Liver (tissue), 9 donors: Measurements from ENCODE around the gene SLC2A4RG. TPM values are rescaled to one million over a fixed set of nuclear protein-coding genes. Genes with fewer than 3 reads are reported as not detected.

Experiments used
- DNase-seq: peaks from one replicate; pipeline ENCODE4 v3.0.0-alpha.2; 2017; ENCODE audit warnings: low spot score
- H3K27ac ChIP-seq, 2 donors: one replicate each; pipeline ENCODE4 v1.7.0; 2013; ENCODE audit warnings: inconsistent platforms in 2 of 2, low read length in 2 of 2, control low read depth in 1 of 2, low read depth in 1 of 2, mild to moderate bottlenecking in 1 of 2
- H3K27me3 ChIP-seq, 4 donors: one replicate each; pipeline versions ENCODE4 v1.6.1 to v1.7.0; 2013; ENCODE audit warnings: low read length in 3 of 4, inconsistent platforms in 1 of 4, mild to moderate bottlenecking in 1 of 4, moderate library complexity in 1 of 4; ENCODE audit not compliant: control insufficient read depth in 4 of 4, insufficient read depth in 4 of 4
- H3K36me3 ChIP-seq, 4 donors: one replicate each; pipeline versions ENCODE4 v1.6.1 to v1.7.0; 2013; ENCODE audit warnings: low read length in 3 of 4, mild to moderate bottlenecking in 3 of 4, low read depth in 1 of 4, moderate library complexity in 1 of 4; ENCODE audit not compliant: control insufficient read depth in 4 of 4, insufficient read depth in 3 of 4
- H3K4me1 ChIP-seq, 4 donors: one replicate each; pipeline versions ENCODE4 v1.6.1 to v1.7.0; 2013; ENCODE audit warnings: low read length in 3 of 4, mild to moderate bottlenecking in 3 of 4, moderate library complexity in 1 of 4; ENCODE audit not compliant: control insufficient read depth in 4 of 4, insufficient read depth in 4 of 4
- H3K4me3 ChIP-seq, 3 donors: one replicate each; pipeline versions ENCODE4 v1.6.1 to v1.7.0; 2013; ENCODE audit warnings: low read length in 3 of 3, control low read depth in 1 of 3, low read depth in 1 of 3, mild to moderate bottlenecking in 1 of 3
- H3K9ac ChIP-seq, 2 donors: one replicate each; pipeline ENCODE4 v1.7.0; 2013; ENCODE audit warnings: low read length in 2 of 2, mild to moderate bottlenecking in 2 of 2, moderate library complexity in 2 of 2, control low read depth in 1 of 2, low read depth in 1 of 2
- H3K9me3 ChIP-seq, 4 donors: one replicate each; pipeline versions ENCODE4 v1.6.1 to v1.7.0; 2013; ENCODE audit warnings: low read length in 3 of 4; ENCODE audit not compliant: control insufficient read depth in 4 of 4
- EGR1 ChIP-seq, 2 donors: IDR thresholded peaks; 2 replicates each; pipeline ENCODE4 v1.6.1; 2016 to 2018; ENCODE audit warnings: antibody characterized with exemption in 2 of 2, low read depth in 2 of 2
- FOXA1 ChIP-seq: IDR thresholded peaks from 2 replicates; pipeline ENCODE4 v1.6.1; 2016; ENCODE audit warnings: antibody characterized with exemption
- FOXA2 ChIP-seq: IDR thresholded peaks from 2 replicates; pipeline ENCODE4 v1.6.1; 2016; ENCODE audit warnings: antibody characterized with exemption
- HNF4A ChIP-seq, 2 donors: conservative IDR thresholded peaks; 2 replicates each; pipeline ENCODE4 v1.6.1; 2016; ENCODE audit warnings: antibody characterized with exemption in 2 of 2, mild to moderate bottlenecking in 2 of 2
- HNF4G ChIP-seq: IDR thresholded peaks from 2 replicates; pipeline ENCODE4 v1.6.1; 2016; ENCODE audit warnings: antibody characterized with exemption
- JUND ChIP-seq, 2 donors: IDR thresholded peaks; 2 replicates each; pipeline ENCODE4 v1.6.1; 2016; ENCODE audit warnings: antibody characterized with exemption in 2 of 2
- NR2F2 ChIP-seq: IDR thresholded peaks from 2 replicates; pipeline ENCODE4 v1.6.1; 2016; ENCODE audit warnings: antibody characterized with exemption
- RAD21 ChIP-seq, 2 donors: IDR thresholded peaks; 2 replicates each; pipeline ENCODE4 v1.6.1; 2016; ENCODE audit warnings: antibody characterized with exemption in 2 of 2, mild to moderate bottlenecking in 2 of 2
- RXRA ChIP-seq, 2 donors: IDR thresholded peaks; 2 replicates each; pipeline ENCODE4 v1.6.1; 2017 to 2018; ENCODE audit warnings: antibody characterized with exemption in 2 of 2, mild to moderate bottlenecking in 1 of 2
- SP1 ChIP-seq: IDR thresholded peaks from 2 replicates; pipeline ENCODE4 v1.6.1; 2018; ENCODE audit warnings: antibody characterized with exemption, mild to moderate bottlenecking
- TAF1 ChIP-seq: conservative IDR thresholded peaks from 2 replicates; pipeline ENCODE4 v1.6.1; 2016; ENCODE audit warnings: antibody characterized with exemption, mild to moderate bottlenecking
- YY1 ChIP-seq: IDR thresholded peaks from 2 replicates; pipeline ENCODE4 v1.6.1; 2016; ENCODE audit warnings: antibody characterized with exemption, mild to moderate bottlenecking
- WGBS: extraction: QIAGEN DNeasy Blood & Tissue Kit; methylation state at CpG from one replicate; pipeline ENCODE4 v1.1.7; 2013; 5-methylcytosine and 5-hydroxymethylcytosine counted together
- polyA plus RNA-seq, 2 donors: library from polyadenylated mRNA; stranded (reverse) in 1 of 2; unstranded in 1 of 2; fragments of 200-250 nt in 1 of 2; fragments of >200 nt in 1 of 2; fragmentation: Nextera tagmentation in 1 of 2; extraction: Ambion mirVana in 1 of 2; gene quantifications; one replicate each; pipeline versions ENCODE4 v1.2.1 to v1.2.3, GENCODE V29; 2013 to 2015
- total RNA-seq, 2 donors: library from RNA; depleted of rRNA; stranded (reverse); fragments of >200 nt; gene quantifications; one replicate each; pipeline ENCODE4 v1.2.3, GENCODE V29; 2014
- TF ChIP-seq, protein P1 (sequence below): IDR thresholded peaks from 2 replicates; pipeline ENCODE4 v1.6.1; 2016; ENCODE audit warnings: antibody characterized with exemption
- TF ChIP-seq, protein P2 (sequence below): IDR thresholded peaks from 2 replicates; pipeline ENCODE4 v1.6.1; 2016; ENCODE audit warnings: antibody characterized with exemption
- TF ChIP-seq, protein P3 (sequence below): IDR thresholded peaks from 2 replicates; pipeline ENCODE4 v1.6.1; 2016; ENCODE audit warnings: antibody characterized with exemption, mild to moderate bottlenecking
- TF ChIP-seq, protein P4 (sequence below): IDR thresholded peaks from 2 replicates; pipeline ENCODE4 v1.6.1; 2016; ENCODE audit warnings: antibody characterized with exemption
- TF ChIP-seq, protein P5 (sequence below): fragments of 150-350 bp; IDR thresholded peaks from 2 replicates; pipeline ENCODE4 v1.5.1; 2017; ENCODE audit warnings: improper control_type of control experiment, low read depth, low read length; ENCODE audit not compliant: missing input control
- donor health status: healthy.
- donor health status: healthy.
- donor health status: healthy.
- donor health status: healthy.
- donor health status: healthy.

The SLC2A4RG gene
- total and polyA plus RNA-seq, 4 donors, result 22.2 to 39.7 (median 29.4) TPM

DNA sequence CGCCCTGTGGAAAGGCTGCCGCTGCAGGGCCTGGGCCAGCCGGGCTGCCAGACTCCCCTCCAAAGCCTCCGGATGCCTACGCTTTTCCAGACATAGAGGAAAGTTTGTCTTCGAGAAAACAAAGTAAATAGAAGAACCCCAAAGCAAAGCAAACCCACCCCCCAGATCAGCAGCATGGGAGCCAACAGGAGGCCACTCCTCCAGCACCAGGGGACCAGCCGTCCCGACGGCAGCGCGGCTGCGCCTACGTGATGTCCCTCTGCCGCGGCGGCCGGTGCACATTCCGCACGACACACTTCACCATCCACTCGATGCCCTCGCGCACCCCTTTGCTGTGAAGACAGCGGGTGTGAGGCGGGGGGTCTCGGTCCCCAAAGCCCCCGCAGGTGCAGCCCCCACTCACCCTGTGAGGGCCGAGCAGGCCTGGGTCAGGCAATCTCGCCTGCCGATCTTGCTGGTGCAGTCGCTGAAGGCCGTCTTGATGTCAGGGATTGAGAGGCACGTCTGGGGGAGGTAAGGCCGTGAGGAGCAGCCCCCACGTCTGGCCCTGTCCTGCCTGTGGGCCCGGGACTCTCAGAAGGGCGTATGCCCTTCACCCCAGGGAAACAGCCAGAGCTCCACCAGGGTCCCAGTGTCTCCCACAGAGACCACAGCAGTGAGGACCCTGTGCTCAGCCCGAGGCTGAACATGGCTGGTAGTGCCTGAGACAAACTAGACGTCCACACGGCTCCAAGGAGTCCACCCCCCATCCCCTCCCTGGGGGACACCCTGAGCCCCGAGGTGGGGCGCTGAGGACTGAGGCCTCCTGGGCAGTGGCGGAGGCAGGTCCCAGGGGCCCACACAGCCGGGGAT lies 39.2 kb upstream of the SLC2A4RG start:
- Histone ChIP-seq H3K9me3 (no peaks in the 10 kb centered on the region), H3K27me3 (no peaks in the 10 kb centered on the region), H3K27ac (no peak overlapping the region), H3K4me1 (peaks cover 7 to 20% (median 13%) of the 10 kb centered on the region in 4 donors), H3K36me3 (peaks cover 0 to 22% (median 1%) of the 10 kb centered on the region in 4 donors), H3K9ac (no peak overlapping the region), H3K4me3 (no peak overlapping the region)
- TF ChIP-seq, protein P1, sequence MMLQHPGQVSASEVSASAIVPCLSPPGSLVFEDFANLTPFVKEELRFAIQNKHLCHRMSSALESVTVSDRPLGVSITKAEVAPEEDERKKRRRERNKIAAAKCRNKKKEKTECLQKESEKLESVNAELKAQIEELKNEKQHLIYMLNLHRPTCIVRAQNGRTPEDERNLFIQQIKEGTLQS, result no peak
- TF ChIP-seq RXRA (IDR thresholded peaks at IDR 0.05), result no peak
- no peak for TF ChIP-seq HNF4A (conservative IDR thresholded peaks at IDR 0.05)
- TF ChIP-seq RAD21 (IDR thresholded peaks at IDR 0.05), result no peak
- TF ChIP-seq HNF4G, result no peak
- TF ChIP-seq YY1, result no peak
- TF ChIP-seq, protein P2, sequence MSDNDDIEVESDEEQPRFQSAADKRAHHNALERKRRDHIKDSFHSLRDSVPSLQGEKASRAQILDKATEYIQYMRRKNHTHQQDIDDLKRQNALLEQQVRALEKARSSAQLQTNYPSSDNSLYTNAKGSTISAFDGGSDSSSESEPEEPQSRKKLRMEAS, result no peak
- TF ChIP-seq, protein P3, sequence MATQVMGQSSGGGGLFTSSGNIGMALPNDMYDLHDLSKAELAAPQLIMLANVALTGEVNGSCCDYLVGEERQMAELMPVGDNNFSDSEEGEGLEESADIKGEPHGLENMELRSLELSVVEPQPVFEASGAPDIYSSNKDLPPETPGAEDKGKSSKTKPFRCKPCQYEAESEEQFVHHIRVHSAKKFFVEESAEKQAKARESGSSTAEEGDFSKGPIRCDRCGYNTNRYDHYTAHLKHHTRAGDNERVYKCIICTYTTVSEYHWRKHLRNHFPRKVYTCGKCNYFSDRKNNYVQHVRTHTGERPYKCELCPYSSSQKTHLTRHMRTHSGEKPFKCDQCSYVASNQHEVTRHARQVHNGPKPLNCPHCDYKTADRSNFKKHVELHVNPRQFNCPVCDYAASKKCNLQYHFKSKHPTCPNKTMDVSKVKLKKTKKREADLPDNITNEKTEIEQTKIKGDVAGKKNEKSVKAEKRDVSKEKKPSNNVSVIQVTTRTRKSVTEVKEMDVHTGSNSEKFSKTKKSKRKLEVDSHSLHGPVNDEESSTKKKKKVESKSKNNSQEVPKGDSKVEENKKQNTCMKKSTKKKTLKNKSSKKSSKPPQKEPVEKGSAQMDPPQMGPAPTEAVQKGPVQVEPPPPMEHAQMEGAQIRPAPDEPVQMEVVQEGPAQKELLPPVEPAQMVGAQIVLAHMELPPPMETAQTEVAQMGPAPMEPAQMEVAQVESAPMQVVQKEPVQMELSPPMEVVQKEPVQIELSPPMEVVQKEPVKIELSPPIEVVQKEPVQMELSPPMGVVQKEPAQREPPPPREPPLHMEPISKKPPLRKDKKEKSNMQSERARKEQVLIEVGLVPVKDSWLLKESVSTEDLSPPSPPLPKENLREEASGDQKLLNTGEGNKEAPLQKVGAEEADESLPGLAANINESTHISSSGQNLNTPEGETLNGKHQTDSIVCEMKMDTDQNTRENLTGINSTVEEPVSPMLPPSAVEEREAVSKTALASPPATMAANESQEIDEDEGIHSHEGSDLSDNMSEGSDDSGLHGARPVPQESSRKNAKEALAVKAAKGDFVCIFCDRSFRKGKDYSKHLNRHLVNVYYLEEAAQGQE, result no peak
- no peak for TF ChIP-seq TAF1
- no peak for TF ChIP-seq FOXA2
- DNase-seq, result no peak
- 95% methylated on average over 43 of the region's 43 CpGs for WGBS

DNA sequence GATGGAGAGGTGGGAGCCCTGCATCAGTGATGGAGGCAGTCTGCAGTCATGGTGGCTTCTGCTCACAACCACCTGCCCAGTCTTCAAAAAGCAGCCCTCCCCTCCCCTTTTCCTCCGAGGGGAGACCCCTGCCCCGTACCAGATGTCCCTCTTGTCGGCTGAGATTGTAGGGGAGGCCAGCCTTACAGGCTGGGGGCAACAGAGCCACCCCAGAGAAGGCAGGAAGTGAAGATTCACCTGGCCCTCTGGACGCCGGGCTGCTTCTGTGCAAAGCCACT lies 38.6 kb upstream of the SLC2A4RG start:
- Histone ChIP-seq H3K9me3 (no peaks in the 10 kb centered on the region), H3K9ac (no peak overlapping the region), H3K4me1 (peaks cover 7 to 18% (median 13%) of the 10 kb centered on the region in 4 donors), H3K27ac (no peak overlapping the region), H3K27me3 (no peaks in the 10 kb centered on the region), H3K4me3 (no peak overlapping the region), H3K36me3 (peaks cover 0 to 25% (median 5%) of the 10 kb centered on the region in 4 donors)
- WGBS, result 88% methylated on average over 5 of the region's 5 CpGs
- no peak for DNase-seq
- TF ChIP-seq HNF4A (conservative IDR thresholded peaks at IDR 0.05) (no peak), FOXA2 (no peak), RXRA (IDR thresholded peaks at IDR 0.05) (no peak), JUND (IDR thresholded peaks at IDR 0.05) (no peak), EGR1 (IDR thresholded peaks at IDR 0.05; ENCODE audit: low read depth in 2 of 2) (no peak), YY1 (no peak), FOXA1 (no peak), TAF1 (no peak), SP1 (no peak), HNF4G (no peak), NR2F2 (no peak)
- TF ChIP-seq, protein P4, sequence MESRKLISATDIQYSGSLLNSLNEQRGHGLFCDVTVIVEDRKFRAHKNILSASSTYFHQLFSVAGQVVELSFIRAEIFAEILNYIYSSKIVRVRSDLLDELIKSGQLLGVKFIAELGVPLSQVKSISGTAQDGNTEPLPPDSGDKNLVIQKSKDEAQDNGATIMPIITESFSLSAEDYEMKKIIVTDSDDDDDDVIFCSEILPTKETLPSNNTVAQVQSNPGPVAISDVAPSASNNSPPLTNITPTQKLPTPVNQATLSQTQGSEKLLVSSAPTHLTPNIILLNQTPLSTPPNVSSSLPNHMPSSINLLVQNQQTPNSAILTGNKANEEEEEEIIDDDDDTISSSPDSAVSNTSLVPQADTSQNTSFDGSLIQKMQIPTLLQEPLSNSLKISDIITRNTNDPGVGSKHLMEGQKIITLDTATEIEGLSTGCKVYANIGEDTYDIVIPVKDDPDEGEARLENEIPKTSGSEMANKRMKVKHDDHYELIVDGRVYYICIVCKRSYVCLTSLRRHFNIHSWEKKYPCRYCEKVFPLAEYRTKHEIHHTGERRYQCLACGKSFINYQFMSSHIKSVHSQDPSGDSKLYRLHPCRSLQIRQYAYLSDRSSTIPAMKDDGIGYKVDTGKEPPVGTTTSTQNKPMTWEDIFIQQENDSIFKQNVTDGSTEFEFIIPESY, result no peak
- TF ChIP-seq, protein P2, result no peak
- TF ChIP-seq, protein P5, sequence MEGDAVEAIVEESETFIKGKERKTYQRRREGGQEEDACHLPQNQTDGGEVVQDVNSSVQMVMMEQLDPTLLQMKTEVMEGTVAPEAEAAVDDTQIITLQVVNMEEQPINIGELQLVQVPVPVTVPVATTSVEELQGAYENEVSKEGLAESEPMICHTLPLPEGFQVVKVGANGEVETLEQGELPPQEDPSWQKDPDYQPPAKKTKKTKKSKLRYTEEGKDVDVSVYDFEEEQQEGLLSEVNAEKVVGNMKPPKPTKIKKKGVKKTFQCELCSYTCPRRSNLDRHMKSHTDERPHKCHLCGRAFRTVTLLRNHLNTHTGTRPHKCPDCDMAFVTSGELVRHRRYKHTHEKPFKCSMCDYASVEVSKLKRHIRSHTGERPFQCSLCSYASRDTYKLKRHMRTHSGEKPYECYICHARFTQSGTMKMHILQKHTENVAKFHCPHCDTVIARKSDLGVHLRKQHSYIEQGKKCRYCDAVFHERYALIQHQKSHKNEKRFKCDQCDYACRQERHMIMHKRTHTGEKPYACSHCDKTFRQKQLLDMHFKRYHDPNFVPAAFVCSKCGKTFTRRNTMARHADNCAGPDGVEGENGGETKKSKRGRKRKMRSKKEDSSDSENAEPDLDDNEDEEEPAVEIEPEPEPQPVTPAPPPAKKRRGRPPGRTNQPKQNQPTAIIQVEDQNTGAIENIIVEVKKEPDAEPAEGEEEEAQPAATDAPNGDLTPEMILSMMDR, result no peak
